Fibroblast of the conjunctiva (primary cell): ENCODE measurements around the gene CTXND1.
"Not testable (repeated sequence)": the region's sequence is repeated elsewhere in the genome, so short reads cannot be mapped to it uniquely, and the experiment has no call there.

Experiments
- DNase-seq: peaks from one replicate; pipeline ENCODE4 v3.0.0-alpha.2; 2010; ENCODE audit warnings: low read depth

Gene CTXND1

DNA sequence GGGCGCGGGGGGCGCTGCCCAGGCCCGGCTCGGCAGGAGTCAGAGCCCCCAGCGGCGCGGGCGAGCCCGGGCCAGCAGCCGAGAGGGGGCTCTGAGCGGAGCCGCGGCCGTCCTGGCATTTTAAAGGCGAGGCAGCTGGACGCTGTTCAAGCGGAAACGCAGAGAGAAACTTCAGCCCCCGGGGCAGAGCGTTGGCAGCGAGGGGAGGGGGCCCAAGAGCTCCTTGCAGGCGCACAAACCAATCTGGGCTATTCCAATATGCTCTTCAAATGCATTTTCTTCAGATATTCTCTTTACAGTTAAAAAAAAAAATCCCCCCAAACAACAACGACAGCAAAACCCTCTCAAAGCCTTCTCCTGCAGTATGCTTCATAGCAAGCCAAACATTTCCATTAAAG is at the start of gene CTXND1:
CTXND1 (minus strand) TSS at position 93 of the 398 bp plus-strand sequence. CDS start 50,264 bp downstream, outside the sequence.
- DNase-seq = no peak

DNA sequence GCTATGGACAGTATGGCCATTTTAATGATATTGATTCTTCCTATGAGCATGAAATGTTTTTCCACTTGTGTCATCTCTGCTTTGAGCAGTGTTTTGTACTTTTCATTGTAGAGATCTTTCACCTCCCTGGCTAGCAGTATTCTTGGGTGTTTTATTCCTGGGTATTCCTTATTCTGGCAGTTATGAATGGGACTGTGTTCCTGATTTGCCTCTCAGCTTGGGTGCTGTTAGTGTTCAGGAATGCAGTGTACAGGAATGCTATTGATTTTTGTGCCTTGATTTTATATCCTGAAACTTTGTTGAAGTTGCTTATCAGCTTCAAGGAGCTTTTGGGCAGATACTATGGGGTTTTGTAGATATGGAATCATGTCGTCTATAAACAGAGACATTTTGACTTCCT is 49.5 kb upstream of the CTXND1 start:
- no peak for DNase-seq

DNA sequence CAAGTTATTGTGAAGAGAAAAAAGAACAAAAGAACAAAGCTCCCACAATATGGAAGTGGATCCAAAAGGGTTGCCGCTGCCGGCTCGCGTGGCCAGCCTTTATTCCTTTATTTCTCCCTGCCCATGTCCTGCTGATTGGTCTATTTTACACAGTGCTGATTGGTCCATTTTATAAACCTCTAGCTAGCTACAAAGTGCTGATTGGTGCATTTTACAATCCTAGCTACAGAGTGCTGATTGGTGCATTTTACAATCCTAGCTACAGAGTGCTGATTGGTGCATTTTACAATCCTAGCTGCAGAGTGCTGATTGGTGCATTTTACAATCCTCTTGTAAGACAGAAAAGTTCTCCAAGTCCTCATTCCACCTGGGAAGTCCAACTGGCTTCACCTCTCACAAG is 43.8 kb upstream of the CTXND1 start:
- not testable (repeated sequence) for DNase-seq

DNA sequence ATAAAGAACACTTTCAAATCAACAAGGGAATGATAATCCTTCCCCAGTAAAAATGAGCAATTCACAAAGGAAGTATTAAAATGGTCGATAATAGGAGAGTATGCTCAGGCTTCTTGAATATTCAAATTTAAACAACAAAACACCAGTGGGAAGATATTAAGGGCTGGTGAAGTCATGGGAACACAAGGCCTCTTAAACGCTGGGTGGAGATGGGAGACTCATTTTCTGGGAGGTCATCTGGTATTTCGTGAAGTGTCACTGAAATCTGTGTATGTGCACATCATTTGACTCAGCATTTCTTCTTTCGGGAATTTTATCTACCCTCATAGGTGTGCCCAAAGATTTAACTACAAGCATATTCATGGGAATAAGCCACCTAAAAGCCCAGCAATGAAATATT is 40.1 kb upstream of the CTXND1 start:
- no peak for DNase-seq

DNA sequence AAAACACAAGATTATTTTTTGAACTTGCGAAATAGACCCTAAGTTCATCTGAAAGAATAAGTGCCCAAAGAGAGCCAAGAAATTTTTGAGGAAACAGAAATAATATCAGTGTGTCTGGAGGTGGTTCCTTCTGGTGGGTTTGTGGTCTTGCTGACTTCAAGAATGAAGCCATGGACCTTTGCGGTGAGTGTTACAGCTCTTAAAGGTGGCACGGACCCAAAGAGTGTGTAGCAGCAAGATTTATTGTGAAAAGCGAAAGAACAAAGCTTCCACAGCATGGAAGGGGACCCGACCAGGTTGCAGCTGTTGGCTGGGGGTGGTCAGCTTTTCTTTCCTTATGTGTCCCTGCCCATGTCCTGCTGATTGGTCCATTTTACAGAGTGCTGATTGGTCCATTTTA is 38.9 kb upstream of the CTXND1 start:
- DNase-seq = not testable (repeated sequence)

DNA sequence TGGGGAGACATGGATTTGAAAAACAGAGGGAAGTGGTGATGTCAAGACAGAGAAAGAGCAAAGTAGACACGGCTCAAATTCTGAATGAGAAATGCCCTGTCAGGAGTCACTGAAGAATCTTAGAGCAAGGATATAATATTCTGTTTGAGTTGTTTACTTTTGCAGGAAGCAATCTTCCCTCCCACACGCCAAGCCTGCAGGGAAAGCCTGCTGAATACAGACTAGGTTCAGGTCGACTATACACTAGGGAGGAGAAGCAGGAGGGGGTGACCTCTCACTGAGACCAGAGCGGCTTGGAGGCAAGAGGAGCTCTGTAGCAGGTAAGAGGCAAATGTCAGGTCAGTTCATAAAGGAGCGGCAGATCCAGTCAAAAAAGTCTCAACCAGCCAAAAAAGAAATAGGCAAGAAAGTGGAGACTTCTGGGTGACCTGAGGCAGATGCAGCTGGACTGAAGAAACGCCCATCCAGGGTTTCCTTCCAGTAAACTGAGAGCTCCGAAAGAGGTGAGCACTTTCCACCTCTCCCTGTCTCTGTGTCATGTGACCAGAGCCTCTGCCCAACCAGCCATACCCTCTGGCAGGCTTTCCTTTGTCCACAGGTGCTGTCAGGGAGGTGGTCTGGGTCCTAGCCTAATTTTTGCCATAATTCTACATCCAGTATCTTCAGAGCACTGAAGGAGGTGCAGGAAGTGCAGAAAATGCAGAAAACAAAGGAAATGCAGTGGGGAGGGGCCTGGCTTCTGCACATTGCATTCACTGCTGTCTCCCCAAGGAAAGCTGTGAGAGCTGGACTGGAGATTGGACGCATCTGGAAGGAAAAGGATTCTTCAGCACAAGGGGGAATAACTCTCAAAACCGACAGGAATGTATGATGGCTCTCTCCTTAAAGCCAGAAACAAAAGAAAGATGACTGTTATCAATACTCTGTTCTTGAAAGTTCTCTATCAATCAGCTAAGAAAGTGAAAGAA is 37.8 kb upstream of the CTXND1 start:
- no peak for DNase-seq

DNA sequence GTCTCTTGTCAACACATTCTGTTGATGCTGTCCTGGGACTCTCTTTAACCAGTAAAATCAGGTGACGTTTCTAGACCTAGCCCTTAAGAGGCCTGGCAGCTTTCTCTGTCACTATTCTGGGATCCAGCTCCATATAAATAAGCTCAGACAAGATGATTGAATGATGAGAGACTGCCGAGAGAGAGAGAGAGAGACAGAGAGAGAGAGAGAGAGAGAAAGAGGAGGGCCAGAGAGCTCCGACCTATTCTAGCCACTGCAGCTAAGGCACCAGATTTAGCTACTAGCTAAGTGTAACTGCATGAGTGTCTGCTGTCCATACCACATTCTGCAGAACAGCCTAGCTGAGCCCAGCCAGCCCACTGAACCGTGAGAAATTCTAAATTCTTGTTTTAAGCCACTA is 36.1 kb upstream of the CTXND1 start:
- no peak for DNase-seq

DNA sequence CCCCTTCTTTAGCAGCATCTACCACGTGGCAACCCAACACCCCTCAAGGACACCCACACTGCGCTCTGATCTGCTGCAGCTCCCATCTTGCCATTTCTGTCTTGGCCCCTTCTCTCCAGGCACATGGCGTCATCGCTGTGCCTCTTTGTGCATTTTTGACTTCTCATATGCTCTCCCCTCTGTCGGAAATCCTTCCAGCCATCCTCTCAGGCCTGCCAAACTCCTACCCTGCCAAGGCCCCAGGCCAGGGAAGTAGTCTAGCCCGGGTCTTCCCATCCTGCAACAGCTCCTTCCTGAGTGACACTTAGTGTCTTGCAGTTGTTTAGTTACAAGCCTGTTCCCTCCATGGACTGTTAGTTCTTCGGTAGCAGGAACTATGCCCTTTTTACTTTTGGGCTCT is 34.0 kb upstream of the CTXND1 start:
- no peak for DNase-seq

DNA sequence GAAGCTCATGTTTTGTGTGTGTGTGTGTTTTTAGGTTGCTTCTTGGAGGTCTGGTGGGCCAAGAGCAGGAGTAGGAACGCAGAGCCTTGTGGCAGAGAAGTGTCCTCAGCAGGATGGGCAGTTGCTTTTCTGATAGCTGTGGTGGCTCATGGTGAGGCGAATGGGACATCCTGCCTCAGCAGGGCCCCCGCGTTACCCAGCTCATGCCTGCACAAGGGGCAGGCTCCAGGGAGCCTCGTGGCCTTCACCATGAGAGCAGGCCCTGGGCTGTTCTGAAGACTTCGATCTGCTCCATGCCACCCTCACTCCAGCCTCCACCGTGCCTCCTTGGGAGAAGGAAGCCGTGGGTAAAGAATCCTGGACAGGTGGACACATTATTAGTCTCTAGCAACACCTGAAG is 33.4 kb upstream of the CTXND1 start:
- DNase-seq = no peak

DNA sequence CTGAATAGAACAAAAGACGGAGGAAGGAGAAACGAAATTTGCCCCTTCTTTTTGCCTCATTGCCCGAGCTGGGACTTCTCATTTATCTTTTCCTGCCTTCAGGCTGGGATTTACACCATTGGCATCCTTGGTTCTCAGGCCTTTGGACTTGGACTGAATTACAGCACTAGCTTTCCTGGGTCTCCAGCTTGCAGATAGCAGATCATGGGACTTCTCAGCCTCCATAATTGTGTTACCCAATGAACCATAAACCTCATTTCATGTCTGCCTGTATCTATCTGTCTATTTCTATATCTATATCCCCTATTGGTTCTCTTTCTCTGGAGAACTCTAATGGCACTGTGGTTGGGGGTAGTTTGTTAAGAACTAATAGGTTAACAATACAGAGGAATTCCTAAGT is 31.5 kb upstream of the CTXND1 start:
- no peak for DNase-seq

DNA sequence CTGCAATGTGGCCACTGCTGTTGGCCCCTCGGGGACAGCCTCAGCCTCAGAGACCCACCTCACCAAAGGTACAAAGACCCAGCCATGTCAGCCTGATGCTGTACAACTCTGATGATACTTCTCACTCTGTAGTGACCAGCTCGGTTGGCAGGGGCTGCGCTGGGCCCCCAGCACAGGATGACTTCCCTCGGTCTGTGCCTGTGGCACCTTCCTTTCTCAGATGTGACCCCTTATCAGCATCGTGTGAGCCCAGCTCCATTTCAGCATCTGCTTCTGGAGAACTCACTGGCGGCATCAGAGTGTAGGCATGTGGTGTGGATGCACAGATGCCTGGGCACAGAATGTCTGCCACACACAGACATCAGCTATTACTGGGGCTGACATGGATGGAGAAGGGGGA is 25.1 kb upstream of the CTXND1 start:
- no peak for DNase-seq

DNA sequence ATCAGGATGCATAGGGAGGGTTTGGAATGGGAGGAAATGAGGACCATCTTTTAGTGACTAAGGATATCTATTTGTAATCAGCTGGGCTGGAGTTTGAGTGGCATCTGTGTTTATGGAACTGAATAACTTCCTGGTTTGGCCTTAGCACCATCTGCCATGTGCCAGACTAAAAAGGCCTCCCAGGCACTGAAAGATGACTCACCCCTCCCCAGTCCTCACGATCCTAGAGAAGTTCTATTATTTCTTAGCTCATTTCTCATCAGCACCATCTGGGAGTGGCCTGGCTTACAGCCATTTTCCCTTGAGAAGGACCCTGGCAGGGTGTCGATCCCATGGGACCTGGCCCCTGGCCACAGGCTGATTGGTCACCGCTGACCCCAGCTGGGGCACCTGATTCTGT is 23.9 kb upstream of the CTXND1 start:
- DNase-seq = no peak

DNA sequence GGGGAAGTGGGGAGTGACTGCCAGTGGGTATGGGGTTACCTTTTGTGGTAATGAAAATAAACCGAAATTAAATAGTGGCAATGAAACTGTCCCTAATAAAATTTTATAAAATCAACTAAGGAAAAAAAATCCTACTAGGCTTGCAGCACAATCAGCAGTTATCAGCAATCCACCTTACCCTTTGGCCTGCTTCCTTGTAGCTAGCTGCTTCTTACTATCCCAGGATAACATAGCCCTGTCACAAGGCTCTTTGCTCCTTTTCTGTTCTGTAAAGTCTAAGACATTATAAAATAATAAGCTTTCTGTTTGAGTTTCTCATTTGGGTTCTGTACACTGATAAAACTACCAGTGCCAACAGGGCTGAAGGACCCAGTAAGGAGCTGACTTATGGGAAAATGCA is 23.0 kb upstream of the CTXND1 start:
- no peak for DNase-seq

DNA sequence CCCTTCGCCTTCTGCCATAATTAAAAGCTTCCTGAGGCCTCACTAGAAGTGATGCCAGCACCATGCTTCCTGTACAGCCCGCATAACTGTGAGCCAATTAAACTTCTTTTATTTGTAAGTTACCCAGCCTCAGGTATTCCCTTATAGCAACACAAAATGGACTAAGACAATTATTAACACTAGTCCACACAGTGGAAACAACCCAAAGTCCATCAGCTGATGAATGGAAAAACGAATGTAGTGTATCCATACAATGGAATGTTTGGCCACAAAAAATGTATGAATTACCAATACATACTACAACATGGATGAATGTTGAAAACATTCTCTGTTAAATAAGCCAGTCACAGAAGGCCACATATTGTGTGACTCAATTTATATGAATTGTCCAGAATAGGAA is 22.5 kb upstream of the CTXND1 start:
- DNase-seq = no peak

DNA sequence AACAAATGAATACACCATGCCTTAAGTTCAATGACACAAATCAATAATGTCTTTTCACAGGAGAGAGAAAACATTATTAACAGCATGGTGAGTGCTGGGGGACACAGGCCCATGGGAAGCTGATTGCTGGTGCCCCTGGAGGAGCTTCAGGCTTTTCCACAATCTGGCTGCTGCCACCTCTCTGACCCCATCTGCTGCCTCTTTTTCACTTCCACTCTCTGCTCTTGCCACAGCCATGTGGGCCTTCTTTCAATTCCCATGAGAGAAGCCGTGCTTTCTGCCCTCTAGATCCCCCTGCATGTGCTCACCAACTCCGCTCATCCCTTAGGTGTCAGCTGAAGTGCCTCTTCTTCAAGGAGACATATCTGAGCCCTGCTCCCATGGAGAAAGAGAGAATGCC is 21.0 kb upstream of the CTXND1 start:
- DNase-seq = no peak

DNA sequence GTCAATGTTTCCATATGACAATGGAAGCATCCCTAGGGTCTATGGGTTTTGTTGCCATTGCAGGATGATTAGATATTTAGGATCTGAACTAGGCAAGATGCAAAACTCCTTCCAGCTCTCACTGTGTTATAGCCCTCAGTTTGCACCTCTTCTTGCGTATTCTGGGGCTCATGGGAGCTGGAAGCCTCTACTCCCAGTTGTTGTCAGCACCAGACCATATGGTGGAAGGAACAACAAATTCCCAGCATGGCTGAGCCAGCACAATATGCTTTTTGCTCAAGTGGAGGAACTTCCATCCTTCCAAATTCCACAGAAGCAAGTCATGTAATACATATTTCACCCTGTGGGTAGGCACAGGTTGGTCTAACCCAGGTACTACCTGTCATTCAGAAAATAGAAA is 18.5 kb upstream of the CTXND1 start:
- DNase-seq = no peak

DNA sequence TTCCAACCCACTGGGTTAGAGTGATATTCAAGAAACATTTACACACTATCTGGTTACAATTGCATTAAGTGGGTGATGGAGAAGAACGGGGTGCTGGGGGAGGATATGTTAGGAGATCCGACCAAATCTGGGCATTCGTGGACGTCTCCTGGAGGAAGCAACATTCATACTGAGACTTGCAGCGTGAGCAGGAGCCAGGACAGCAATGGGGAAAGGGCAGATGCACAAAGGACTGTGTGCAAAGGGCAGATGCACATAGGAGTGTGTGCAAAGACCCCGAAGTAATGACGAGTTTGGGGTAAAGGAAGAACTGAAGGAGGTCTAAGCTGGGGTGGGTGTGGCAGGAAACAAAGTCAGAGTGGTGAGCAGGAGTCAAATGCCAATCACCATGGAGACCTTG is 16.1 kb upstream of the CTXND1 start:
- DNase-seq = no peak

DNA sequence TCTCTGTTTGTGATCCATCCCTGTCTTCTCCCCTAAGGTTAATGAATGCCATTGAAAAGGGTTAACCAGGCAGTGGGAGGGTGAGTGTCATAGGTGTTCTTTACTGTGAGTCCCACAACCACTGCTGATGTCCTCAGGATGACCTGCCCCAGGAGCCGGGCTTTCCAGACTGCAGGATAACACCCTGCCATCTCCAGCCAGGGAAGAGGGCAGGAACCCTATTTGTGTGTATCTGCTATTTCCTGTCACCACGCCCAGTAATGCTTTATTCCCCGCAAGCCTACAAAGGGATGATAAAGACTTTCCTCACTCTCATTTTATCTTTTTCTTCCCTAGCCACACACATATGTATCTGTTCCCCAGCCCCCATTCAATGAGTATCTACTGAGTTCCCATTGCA is 15.6 kb upstream of the CTXND1 start:
- no peak for DNase-seq

DNA sequence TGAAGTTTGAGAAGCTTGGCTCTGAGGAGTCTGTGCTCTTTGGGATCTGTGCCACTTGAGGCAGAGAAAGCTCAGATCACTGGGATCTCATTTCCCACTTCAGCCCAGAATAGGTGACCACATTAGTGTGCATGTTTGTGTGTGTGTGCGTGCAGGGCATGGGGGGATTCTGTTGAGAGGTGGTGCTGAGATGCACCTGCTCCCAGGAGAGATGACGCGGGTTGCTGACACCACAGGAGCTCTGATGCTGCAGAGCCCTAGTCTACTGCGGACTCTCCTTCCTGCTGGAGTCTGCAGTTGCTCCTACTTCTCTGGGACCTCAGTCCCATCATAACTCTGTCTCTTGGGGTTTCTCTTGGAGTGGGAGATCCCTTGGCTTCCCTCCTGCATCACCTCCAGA is 14.7 kb upstream of the CTXND1 start:
- no peak for DNase-seq

DNA sequence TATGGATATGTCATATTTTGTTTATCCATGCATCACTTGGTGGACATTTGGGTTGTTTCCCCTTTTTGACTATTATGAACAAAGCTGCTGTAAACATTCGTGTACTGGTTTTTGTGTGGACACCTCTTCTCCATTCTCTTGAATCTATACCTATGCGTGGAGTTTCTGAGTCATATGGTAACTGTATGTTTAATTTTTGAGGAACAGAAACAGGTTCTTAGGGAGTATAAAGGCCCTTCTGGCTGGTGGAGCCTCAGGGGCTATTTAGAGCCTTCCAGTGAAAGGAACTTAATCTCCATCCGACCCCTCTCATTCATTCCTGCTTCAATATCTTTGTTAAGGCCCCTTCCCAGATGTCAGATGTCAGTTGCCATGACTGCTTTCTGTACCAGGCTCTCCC is 14.1 kb upstream of the CTXND1 start:
- DNase-seq = no peak

DNA sequence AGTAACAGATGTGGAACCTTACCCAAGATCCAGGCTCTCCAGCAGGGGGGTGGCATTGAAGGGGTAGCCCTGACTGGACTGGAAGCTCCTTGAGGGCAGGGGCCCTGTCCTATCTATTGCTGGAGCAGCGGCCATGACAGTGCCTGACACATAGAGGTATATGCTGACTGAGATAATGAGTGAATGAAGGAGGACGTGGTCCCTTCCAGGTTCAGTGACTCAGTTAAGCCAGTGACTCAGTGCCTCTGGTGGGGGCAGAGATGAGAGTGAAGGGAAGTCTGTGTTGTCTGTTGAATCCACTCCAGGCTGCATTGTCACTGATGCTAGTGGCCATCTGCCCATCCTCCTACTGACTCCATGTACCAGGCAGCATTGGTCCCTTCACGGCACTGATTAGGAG is 13.0 kb upstream of the CTXND1 start:
- DNase-seq = no peak

DNA sequence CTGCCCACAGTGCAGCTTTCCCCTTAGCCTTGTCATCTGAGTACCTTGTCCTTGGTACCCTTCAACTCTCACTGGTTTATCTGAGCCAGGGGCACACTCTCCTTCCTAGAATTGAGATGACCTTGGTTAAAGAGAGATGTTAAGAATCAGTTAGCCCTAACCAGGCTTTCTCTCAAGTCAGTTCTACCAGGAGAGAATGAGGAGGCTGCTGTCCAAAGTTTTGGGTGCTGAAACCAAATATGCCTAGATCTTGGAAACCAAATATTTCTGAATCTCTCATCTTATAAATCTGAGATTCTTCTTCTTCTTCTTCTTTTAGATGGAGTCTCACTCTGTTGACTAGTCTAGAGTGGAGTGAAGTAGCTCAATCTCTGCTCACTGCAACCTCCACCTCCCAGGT is 12.0 kb upstream of the CTXND1 start:
- no peak for DNase-seq

DNA sequence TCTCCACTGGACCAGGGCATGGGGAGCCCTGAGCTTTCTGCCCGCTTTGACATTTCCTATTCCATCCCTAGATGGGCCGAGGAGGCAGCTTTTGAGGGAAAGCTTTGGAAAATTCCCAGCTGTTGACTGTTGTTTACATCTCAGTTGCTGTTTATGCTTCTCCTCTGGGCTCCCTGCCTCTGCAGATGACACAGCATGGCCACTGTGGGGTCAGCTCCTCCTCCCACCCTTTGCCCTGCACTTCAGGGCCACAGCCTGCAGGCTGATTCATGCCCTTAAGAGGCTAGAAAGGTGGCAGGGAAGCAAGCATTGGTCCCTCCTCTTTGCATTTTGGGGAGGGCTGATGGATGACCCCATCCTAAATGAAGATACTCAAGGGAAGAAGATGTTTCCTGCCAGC is 8.5 kb upstream of the CTXND1 start:
- DNase-seq = no peak

DNA sequence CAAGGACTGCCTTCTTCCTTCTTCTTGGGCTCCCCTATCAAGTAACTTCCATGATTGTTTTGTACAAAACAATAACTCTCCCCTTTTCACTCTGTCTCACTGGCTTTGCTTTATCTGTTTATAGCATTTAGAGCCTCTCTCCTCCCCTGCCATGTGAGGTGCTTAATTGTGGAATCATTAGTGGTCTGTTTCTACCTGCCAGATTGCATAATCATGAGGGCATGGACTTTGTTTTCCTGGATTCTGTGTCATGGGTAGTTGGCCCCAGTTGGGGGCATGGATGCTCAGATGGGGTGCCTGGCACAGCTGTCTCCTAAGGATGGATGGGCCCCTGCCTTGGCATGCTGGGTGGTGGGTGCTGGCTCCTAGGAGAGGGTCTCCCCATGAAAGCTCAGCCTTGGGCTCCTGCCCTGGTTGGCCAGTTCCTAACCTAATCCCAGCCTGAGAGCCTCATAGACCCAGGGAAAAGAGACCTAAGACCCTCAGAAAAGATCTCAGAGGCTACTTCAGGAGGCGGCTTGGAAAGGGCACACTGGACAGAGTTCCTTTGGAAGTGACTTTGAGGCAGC is 8.0 kb upstream of the CTXND1 start:
- DNase-seq = no peak
